Neural cell (in vitro differentiated cells): ENCODE data around the gene BDKRB1. TPM values are rescaled to one million over a fixed set of nuclear protein-coding genes. Genes with fewer than 3 reads are reported as not detected.

ENCODE experiments used
- H2AFZ ChIP-seq: fragments of 200-600, 300-800 bp; sonication (generic), shearing (Covaris generic); 2 replicates; pipeline ENCODE4 v1.6.0; 2014; ENCODE audit warnings: low read depth, mild to moderate bottlenecking, antibody characterized with exemption, low read length, moderate library complexity
- H3F3A ChIP-seq: fragments of 200-600 bp; shearing (Covaris generic); 2 replicates; pipeline ENCODE4 v1.6.1; 2016; ENCODE audit warnings: mild to moderate bottlenecking, moderate library complexity, mixed read lengths, antibody characterized with exemption, low read length; ENCODE audit not compliant: insufficient read depth, poor library complexity, severe bottlenecking
- H3K27ac ChIP-seq: fragments of 200-600, 300-800 bp; sonication (generic), shearing (Covaris generic); 2 replicates; pipeline ENCODE4 v1.5.1; 2014; ENCODE audit warnings: mild to moderate bottlenecking, low read length, moderate library complexity
- H3K27me3 ChIP-seq: fragments of 300-800, 200-600 bp; sonication (generic), shearing (Covaris generic); 2 replicates; pipeline ENCODE4 v1.6.0; 2014; ENCODE audit warnings: mild to moderate bottlenecking, low read depth, low read length, moderate library complexity; ENCODE audit not compliant: insufficient read depth
- H3K36me3 ChIP-seq: fragments of 300-800, 200-600 bp; sonication (generic), shearing (Covaris generic); 2 replicates; pipeline ENCODE4 v1.5.1; 2014; ENCODE audit warnings: mild to moderate bottlenecking, antibody characterized with exemption, low read length, moderate library complexity; ENCODE audit not compliant: insufficient read depth
- H3K4me2 ChIP-seq: fragments of 300-800, 200-600 bp; sonication (generic), shearing (Covaris generic); 2 replicates; pipeline ENCODE4 v1.6.0; 2014; ENCODE audit warnings: mild to moderate bottlenecking, low read length
- H3K4me3 ChIP-seq: fragments of 300-800, 200-600 bp; sonication (generic), shearing (Covaris generic); 2 replicates; pipeline ENCODE4 v1.5.1; 2014; ENCODE audit warnings: mild to moderate bottlenecking, low read length, moderate library complexity
- H3K79me2 ChIP-seq: fragments of 200-600 bp; shearing (Covaris generic); replicated peaks from 2 replicates; pipeline ENCODE4 v1.6.0; 2014; ENCODE audit warnings: mild to moderate bottlenecking, low read length, moderate library complexity; ENCODE audit not compliant: insufficient read depth
- H3K9ac ChIP-seq: fragments of 300-800, 200-600 bp; sonication (generic), shearing (Covaris generic); 2 replicates; pipeline ENCODE4 v1.6.1; 2016; ENCODE audit warnings: mild to moderate bottlenecking, low read length, mixed read lengths
- H3K9me2 ChIP-seq: fragments of 200-600 bp; shearing (Covaris generic); 2 replicates; pipeline ENCODE4 v1.6.1; 2016; ENCODE audit warnings: mild to moderate bottlenecking, low read length, mixed read lengths; ENCODE audit not compliant: insufficient read depth
- H3K9me3 ChIP-seq: fragments of 200-600, 300-800 bp; sonication (generic), shearing (Covaris generic); 2 replicates; pipeline ENCODE4 v1.6.1; 2016; ENCODE audit warnings: mild to moderate bottlenecking, mixed run types, low read length, moderate library complexity, mixed read lengths
- H4K20me1 ChIP-seq: fragments of 200-600 bp; shearing (Covaris generic); 2 replicates; pipeline ENCODE4 v1.6.1; 2016; ENCODE audit warnings: mild to moderate bottlenecking, mixed run types; ENCODE audit not compliant: insufficient read depth
- EP300 ChIP-seq: fragments of 450-650 bp; conservative IDR thresholded peaks from 2 replicates; pipeline ENCODE4 v1.6.1; 2014; ENCODE audit warnings: antibody characterized with exemption, mild to moderate bottlenecking, moderate library complexity; ENCODE audit not compliant: poor library complexity, severe bottlenecking
- EZH2 ChIP-seq: fragments of 200-600, 300-800 bp; shearing (Covaris generic), sonication (generic); IDR thresholded peaks from 2 replicates; pipeline ENCODE4 v1.6.1; 2014; ENCODE audit warnings: antibody characterized with exemption, low read length, borderline replicate concordance, mild to moderate bottlenecking; ENCODE audit not compliant: insufficient read depth, poor library complexity, severe bottlenecking
- MXI1 ChIP-seq: fragments of 450-650 bp; conservative IDR thresholded peaks from 2 replicates; pipeline ENCODE4 v1.6.1; 2014; ENCODE audit warnings: antibody characterized with exemption, mild to moderate bottlenecking; ENCODE audit not compliant: poor library complexity, severe bottlenecking
- POLR2AphosphoS5 ChIP-seq: IDR thresholded peaks from 2 replicates; pipeline ENCODE4 v1.6.1; 2012
- RAD21 ChIP-seq: fragments of 450-650 bp; conservative IDR thresholded peaks from 2 replicates; pipeline ENCODE4 v1.6.1; 2014; ENCODE audit warnings: antibody characterized with exemption, mild to moderate bottlenecking, moderate library complexity
- SMC3 ChIP-seq: fragments of 450-650 bp; conservative IDR thresholded peaks from 2 replicates; pipeline ENCODE4 v1.6.1; 2014; ENCODE audit warnings: antibody characterized with exemption, mild to moderate bottlenecking, moderate library complexity; ENCODE audit not compliant: poor library complexity
- TAF1 ChIP-seq: IDR thresholded peaks from 2 replicates; pipeline ENCODE4 v1.6.1; 2012; ENCODE audit warnings: low read depth
- polyA plus RNA-seq: library from polyadenylated mRNA; depleted of rRNA; stranded (reverse); fragments of >200 nt; gene quantifications from 2 replicates; pipeline ENCODE4 v1.2.3, GENCODE V29; 2014
- TF ChIP-seq, protein P1 (sequence below): IDR thresholded peaks from 2 replicates; pipeline ENCODE4 v1.6.1; 2012; ENCODE audit warnings: borderline replicate concordance
- TF ChIP-seq, protein P2 (sequence below): fragments of 450-650 bp; IDR thresholded peaks from 2 replicates; pipeline ENCODE4 v1.5.1; 2014; ENCODE audit warnings: antibody characterized with exemption, mild to moderate bottlenecking, moderate library complexity; ENCODE audit not compliant: poor library complexity, severe bottlenecking

The BDKRB1 gene
- polyA plus RNA-seq, 1 donor from 2014 or later, result not detected

DNA sequence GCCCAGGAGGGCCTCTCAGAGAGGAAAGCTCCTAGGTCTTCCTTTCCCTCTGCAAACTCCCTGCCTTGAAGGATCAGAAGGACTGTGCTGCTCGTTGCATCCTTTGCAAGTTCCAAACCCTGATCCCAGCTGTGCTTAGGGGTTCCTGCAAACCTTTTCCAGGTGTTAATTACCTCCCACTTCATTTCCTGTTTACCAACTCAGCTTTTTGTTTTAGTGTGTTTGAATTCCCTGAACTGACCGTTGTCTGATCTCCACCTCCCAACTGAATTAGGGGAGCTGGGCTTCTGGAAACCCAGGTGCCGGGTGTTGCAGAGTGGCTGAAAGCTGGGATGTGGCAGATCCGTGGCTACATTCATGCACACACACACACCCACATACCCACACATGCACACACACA, 20.6 kb upstream of the BDKRB1 start:
- no peak overlapping the region for H2AFZ ChIP-seq
- H3K27ac ChIP-seq, result no peak overlapping the region
- H3K4me3 ChIP-seq, result no peak overlapping the region
- H4K20me1 ChIP-seq, result no peaks in the 10 kb centered on the region
- no peaks in the 10 kb centered on the region for H3K27me3 ChIP-seq
- H3K36me3 ChIP-seq, result no peaks in the 10 kb centered on the region
- no peak overlapping the region for H3K9ac ChIP-seq
- H3K9me2 ChIP-seq, result no peaks in the 10 kb centered on the region
- no peaks in the 10 kb centered on the region for H3K79me2 ChIP-seq
- no peaks in the 10 kb centered on the region for H3K9me3 ChIP-seq
- H3K4me2 ChIP-seq, result no peak overlapping the region
- TF ChIP-seq, protein P1, sequence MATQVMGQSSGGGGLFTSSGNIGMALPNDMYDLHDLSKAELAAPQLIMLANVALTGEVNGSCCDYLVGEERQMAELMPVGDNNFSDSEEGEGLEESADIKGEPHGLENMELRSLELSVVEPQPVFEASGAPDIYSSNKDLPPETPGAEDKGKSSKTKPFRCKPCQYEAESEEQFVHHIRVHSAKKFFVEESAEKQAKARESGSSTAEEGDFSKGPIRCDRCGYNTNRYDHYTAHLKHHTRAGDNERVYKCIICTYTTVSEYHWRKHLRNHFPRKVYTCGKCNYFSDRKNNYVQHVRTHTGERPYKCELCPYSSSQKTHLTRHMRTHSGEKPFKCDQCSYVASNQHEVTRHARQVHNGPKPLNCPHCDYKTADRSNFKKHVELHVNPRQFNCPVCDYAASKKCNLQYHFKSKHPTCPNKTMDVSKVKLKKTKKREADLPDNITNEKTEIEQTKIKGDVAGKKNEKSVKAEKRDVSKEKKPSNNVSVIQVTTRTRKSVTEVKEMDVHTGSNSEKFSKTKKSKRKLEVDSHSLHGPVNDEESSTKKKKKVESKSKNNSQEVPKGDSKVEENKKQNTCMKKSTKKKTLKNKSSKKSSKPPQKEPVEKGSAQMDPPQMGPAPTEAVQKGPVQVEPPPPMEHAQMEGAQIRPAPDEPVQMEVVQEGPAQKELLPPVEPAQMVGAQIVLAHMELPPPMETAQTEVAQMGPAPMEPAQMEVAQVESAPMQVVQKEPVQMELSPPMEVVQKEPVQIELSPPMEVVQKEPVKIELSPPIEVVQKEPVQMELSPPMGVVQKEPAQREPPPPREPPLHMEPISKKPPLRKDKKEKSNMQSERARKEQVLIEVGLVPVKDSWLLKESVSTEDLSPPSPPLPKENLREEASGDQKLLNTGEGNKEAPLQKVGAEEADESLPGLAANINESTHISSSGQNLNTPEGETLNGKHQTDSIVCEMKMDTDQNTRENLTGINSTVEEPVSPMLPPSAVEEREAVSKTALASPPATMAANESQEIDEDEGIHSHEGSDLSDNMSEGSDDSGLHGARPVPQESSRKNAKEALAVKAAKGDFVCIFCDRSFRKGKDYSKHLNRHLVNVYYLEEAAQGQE, result no peak
- TF ChIP-seq, protein P2, sequence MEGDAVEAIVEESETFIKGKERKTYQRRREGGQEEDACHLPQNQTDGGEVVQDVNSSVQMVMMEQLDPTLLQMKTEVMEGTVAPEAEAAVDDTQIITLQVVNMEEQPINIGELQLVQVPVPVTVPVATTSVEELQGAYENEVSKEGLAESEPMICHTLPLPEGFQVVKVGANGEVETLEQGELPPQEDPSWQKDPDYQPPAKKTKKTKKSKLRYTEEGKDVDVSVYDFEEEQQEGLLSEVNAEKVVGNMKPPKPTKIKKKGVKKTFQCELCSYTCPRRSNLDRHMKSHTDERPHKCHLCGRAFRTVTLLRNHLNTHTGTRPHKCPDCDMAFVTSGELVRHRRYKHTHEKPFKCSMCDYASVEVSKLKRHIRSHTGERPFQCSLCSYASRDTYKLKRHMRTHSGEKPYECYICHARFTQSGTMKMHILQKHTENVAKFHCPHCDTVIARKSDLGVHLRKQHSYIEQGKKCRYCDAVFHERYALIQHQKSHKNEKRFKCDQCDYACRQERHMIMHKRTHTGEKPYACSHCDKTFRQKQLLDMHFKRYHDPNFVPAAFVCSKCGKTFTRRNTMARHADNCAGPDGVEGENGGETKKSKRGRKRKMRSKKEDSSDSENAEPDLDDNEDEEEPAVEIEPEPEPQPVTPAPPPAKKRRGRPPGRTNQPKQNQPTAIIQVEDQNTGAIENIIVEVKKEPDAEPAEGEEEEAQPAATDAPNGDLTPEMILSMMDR, result no peak
- no peak for TF ChIP-seq TAF1
- no peak for TF ChIP-seq EP300
- TF ChIP-seq MXI1, result no peak
- no peak for TF ChIP-seq EZH2
- no peak for TF ChIP-seq POLR2AphosphoS5
- TF ChIP-seq SMC3, result no peak
- TF ChIP-seq RAD21, result no peak
- H3F3A ChIP-seq, result no peaks in the 10 kb centered on the region

DNA sequence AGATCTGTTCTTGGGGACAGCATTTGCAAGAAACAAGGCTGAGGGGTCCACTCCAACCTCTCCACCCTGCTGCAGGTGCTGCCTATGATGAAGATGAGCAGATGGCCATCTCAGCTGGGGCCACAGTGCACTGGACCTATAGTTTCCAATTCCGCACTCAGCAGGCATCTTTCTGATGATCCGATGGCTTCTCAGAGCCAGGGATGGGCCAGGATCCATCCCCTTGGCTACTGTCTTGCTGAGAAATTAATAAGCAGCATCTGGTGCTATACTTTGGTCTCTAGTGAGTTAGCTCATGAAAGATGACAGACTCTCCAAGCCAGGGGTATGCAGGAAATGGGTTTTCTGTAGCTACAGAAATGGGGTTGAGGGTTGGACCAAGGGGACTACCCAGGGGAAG, 18.4 kb upstream of the BDKRB1 start:
- Histone ChIP-seq H4K20me1 (no peaks in the 10 kb centered on the region), H3K36me3 (no peaks in the 10 kb centered on the region)

More for the DNA sequence above, 18.4 kb upstream of the BDKRB1 start:
- Histone ChIP-seq H3K79me2 (no peaks in the 10 kb centered on the region), H3K9me2 (no peaks in the 10 kb centered on the region), H3K9me3 (no peaks in the 10 kb centered on the region), H3K4me3 (no peak overlapping the region), H3K4me2 (no peak overlapping the region), H3F3A (no peaks in the 10 kb centered on the region), H3K27me3 (no peaks in the 10 kb centered on the region), H2AFZ (no peak overlapping the region), H3K9ac (no peak overlapping the region), H3K27ac (no peak overlapping the region)
- TF ChIP-seq EZH2 (no peak), SMC3 (no peak), POLR2AphosphoS5 (no peak), EP300 (no peak), TAF1 (no peak), RAD21 (no peak), MXI1 (no peak)
- TF ChIP-seq, protein P1, result no peak
- TF ChIP-seq, protein P2, result no peak
